Measurements from ENCODE around the gene SLC25A48.
A peak's percentile ranks its signal among the peaks of the same experiment; 100 is the strongest.

SLC25A48 gene, protein sequence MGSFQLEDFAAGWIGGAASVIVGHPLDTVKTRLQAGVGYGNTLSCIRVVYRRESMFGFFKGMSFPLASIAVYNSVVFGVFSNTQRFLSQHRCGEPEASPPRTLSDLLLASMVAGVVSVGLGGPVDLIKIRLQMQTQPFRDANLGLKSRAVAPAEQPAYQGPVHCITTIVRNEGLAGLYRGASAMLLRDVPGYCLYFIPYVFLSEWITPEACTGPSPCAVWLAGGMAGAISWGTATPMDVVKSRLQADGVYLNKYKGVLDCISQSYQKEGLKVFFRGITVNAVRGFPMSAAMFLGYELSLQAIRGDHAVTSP

DNA sequence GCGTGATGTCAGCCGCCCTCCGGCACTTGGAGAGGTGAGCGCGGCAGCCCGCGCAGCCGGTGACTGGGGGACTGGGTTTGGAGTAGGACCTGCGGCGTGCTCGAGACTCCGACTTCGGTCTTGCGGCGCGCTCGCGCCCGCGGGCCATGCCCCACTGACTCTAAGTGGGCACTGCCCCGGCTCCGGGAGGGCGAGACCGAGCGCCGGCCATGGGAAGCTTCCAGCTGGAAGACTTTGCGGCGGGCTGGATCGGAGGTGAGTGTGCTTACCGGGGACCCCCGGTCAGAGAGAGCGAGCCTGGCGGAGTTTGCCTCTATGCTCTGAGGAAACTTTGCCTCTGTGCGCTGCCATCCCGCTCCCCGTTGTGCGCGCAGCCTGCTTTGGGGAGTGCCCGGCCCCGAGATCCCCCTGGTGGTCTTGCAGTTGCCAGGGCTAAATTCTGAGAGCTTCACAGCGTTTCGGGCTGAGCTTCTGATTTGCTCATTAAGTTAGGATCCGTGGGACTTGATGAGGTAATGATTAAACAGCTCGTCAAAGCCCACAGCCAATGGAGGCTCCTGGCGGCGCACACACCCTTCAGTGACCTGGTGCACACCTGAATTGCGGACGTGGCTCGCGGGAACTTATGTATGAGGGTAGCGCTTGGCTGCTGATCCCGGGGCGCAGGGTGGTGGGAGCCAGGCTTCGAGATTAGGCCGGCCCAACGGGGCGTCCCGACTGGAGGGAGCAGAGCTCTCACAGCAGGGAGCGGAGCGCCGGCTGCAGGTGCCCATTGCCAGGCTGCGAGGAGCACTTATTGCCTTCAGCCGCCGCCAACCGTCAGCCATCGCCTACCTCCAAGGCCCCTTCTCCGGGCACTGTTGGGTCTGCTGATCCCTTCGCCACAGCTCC, at the start of gene SLC25A48:
SLC25A48 (plus strand) TSS at position 25 of the 891 bp plus-strand sequence; CDS start at position 210, 185 bp downstream.
- DNase-seq (peak; percentile 34 to 35), ATAC-seq (peak; percentile 78)
- peaks cover 10 to 25% of the 10 kb centered on the region in 2 donors for H3K9me3 Mint-ChIP-seq
- peaks cover 81% of the 10 kb centered on the region for H3K27me3 Mint-ChIP-seq
- peaks cover 15% of the 10 kb centered on the region for H3K4me1 Mint-ChIP-seq
- H3K4me3 Mint-ChIP-seq, result peak within 1 kb of the TSS in 1 of 2 donors; percentile 50
- H3K27ac Mint-ChIP-seq, result peak within 1 kb of the TSS in 1 of 2 donors; percentile 16

- DNase-seq (no peak), ATAC-seq (peak; percentile 37)
- Mint-ChIP-seq H3K4me3 (no peak overlapping the region), H3K9me3 (peaks cover 0 to 6% of the 10 kb centered on the region in 2 donors), H3K27ac (no peak overlapping the region), H3K27me3 (peaks cover 16% of the 10 kb centered on the region), H3K4me1 (no peaks in the 10 kb centered on the region)
Measured at GRCh38 chr5:135800656-135801055, 33.8 kb upstream of the SLC25A48 start.

DNA sequence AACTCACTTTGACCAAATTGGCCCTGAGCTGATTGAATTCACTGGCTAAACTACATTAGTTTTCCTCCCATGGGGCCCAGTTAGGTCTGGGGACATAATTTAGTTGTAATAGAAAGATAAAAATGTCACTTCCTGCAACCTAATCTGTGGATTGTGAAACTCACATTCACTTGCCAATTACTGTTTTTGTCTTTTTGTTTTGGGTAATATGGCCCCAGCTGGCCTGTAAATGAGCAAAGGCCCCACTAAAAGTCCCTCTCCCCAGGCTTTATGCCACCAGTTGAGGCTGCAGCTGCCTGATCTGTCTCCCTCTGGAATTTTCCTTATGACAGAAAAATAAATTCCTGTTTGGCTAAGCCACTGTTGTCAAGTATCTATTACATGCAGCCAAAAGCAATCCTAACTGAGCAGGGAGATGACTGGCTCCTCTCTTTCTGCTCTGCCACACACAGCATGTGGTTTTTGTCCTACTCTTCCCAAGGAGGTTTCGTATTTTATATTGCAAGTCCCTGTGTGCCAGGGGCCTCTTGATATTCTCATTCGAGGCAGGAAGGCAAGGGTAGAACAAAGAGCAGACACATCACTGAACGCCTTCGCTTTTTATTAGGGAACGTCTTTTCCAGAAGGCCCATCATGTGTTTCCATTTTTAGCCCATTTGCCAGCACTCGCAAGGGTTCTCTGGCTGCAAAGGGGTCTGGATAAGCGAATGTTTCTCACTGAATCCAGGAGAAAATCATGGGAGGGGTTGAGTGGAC, 24.1 kb upstream of the SLC25A48 start:
- Mint-ChIP-seq H3K27me3 (peaks cover 20% of the 10 kb centered on the region), H3K4me3 (no peak overlapping the region)

DNA sequence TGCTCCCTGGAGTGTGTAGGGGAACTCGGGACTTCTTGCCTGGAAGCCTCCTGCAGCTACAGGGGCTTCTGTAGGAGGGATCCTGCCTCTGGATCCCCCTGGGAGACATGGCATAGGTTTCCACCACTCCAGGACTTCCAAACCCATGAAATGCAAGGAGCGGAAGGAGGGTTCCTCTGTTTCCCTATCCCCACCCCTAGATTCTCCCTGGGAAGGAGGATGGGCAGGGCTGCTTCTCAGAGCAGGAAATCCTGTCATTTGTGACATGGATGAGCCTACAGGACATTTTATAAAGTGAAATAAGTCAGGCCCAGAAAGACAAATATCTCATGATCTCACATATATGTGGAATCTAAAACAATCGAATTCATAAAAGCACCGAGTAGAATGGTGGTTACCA, 23.5 kb upstream of the SLC25A48 start:
- DNase-seq (no peak), ATAC-seq (no peak)
- Mint-ChIP-seq H3K4me1 (no peaks in the 10 kb centered on the region), H3K4me3 (no peak overlapping the region), H3K27ac (no peak overlapping the region), H3K9me3 (no peaks in the 10 kb centered on the region), H3K27me3 (peaks cover 20% of the 10 kb centered on the region)

More for the DNA sequence above, 24.1 kb upstream of the SLC25A48 start:
- Mint-ChIP-seq H3K4me1 (no peaks in the 10 kb centered on the region), H3K9me3 (no peaks in the 10 kb centered on the region), H3K27ac (no peak overlapping the region)
- no peak for ATAC-seq
- no peak for DNase-seq

DNA sequence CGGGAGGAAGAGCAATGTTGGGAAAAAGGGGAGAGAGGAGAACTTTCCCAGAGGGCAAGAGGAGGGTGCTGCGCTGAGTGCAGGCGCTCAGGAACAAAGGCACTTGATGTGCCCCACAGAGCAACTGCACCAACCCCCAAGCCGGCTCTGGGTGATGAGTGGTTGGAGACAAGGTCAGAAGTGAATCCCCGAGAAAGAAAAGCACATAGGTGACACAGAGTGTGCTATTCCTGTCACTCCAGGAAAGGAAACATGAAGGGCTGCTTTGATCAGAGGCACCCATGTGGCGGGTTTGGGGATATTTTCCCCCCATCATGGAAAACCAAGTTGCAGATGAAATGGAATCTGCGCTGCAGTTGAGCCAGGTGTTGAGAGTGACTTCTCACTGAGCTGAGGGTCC, 20.7 kb upstream of the SLC25A48 start:
- no peaks in the 10 kb centered on the region for H3K9me3 Mint-ChIP-seq
- H3K4me3 Mint-ChIP-seq, result no peak overlapping the region
- no peak overlapping the region for H3K27ac Mint-ChIP-seq
- ATAC-seq (no peak), DNase-seq (no peak)
- no peaks in the 10 kb centered on the region for H3K4me1 Mint-ChIP-seq
- peaks cover 29% of the 10 kb centered on the region for H3K27me3 Mint-ChIP-seq

GRCh38 chr5:135814316-135814715, 20.1 kb upstream of the SLC25A48 start:
- H3K27ac Mint-ChIP-seq, result no peak overlapping the region
- H3K9me3 Mint-ChIP-seq, result no peaks in the 10 kb centered on the region
- no peaks in the 10 kb centered on the region for H3K4me1 Mint-ChIP-seq
- H3K4me3 Mint-ChIP-seq, result no peak overlapping the region
- H3K27me3 Mint-ChIP-seq, result peaks cover 30% of the 10 kb centered on the region
- DNase-seq (no peak), ATAC-seq (no peak)

DNA sequence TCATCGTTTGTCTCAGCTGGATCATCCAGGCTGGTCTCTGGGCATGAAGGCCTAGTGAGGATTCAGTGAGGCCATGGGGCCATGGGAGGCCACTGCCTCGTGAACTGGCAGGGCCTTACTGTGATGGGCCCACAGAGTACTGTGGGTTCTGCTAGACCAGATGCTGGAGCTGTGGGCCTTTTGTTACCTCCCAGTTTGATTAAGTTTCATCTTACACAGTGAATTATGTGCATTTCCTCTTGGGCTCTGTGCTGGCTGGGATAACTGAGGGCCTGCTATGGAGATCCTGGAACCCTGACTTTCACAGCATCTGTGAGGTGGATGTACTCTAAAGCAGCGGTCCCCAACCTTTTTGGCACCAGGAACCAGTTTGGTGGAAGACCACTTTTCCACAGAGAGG, 19.7 kb upstream of the SLC25A48 start:
- H3K9me3 Mint-ChIP-seq, result no peaks in the 10 kb centered on the region
- peaks cover 30% of the 10 kb centered on the region for H3K27me3 Mint-ChIP-seq
- no peaks in the 10 kb centered on the region for H3K4me1 Mint-ChIP-seq
- H3K4me3 Mint-ChIP-seq, result no peak overlapping the region
- DNase-seq, result no peak
- H3K27ac Mint-ChIP-seq, result no peak overlapping the region
- no peak for ATAC-seq

DNA sequence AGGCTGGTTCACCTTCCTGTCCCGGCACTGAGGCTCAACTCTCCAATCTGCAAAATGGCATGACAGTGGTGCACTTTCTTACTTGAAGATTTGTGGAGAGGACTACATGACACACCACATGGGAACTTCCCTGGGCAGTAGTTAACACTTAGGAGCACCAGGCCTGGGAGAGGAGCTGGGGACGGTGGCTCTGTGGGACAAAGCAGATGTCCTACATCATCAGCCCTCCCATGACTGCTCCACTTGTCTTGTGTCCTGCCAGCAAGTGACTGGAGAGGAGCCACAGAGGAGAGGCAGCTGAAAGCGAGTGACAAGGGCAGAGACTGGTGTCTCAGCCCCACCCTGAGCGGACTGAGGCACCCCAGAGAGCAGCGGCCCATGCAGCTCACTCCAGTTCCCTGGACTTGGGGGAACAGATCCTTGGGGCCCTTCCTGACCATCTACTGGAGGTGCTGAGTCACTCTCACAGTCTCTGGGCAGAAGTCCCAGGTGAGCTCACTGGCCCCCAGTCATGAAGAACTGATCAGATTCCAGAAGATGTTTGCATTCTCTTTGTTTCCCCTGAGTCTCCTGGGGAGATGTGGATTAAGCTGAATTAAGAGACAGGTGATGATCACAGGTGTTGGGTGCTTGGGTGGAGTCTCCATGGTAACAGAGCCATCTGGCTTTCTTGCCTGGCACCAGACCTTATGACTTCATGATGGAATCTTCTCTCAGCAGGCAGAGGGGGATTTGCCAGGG, 13.2 kb upstream of the SLC25A48 start:
- Mint-ChIP-seq H3K4me3 (no peak overlapping the region), H3K4me1 (no peaks in the 10 kb centered on the region), H3K27ac (peak overlapping the region in 1 of 2 donors; percentile 16), H3K9me3 (no peaks in the 10 kb centered on the region), H3K27me3 (peaks cover 10% of the 10 kb centered on the region)
- no peak for DNase-seq
- no peak for ATAC-seq

DNA sequence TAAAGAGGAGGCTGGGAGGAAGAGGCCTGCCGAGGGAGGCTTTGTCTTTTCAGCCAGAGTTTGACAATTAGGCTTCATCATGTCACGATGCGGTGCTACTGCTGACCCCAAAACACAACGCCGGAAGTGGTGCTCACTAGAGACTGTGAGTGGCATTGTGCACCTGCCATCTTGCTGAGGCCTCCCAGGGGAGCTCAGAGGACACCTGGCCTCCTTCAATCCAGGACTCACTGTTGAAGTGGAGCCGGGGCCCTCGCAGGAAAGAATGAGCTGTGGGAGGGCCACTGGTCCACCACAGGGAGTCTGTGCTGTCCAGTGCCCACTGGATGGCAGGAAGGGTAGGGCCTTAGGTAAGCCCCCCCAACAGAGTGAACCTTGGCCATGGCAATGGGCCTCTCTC, 12.7 kb upstream of the SLC25A48 start:
- H3K4me1 Mint-ChIP-seq, result no peaks in the 10 kb centered on the region
- no peak for ATAC-seq

GRCh38 chr5:135822286-135822685, 12.2 kb upstream of the SLC25A48 start:
- no peaks in the 10 kb centered on the region for H3K4me1 Mint-ChIP-seq
- H3K4me3 Mint-ChIP-seq, result no peak overlapping the region
- H3K9me3 Mint-ChIP-seq, result no peaks in the 10 kb centered on the region
- no peak for ATAC-seq
- no peak for DNase-seq
- peaks cover 10% of the 10 kb centered on the region for H3K27me3 Mint-ChIP-seq
- no peak overlapping the region for H3K27ac Mint-ChIP-seq

More for the DNA sequence above, 12.7 kb upstream of the SLC25A48 start:
- DNase-seq, result no peak
- Mint-ChIP-seq H3K27me3 (peaks cover 10% of the 10 kb centered on the region), H3K27ac (no peak overlapping the region), H3K9me3 (no peaks in the 10 kb centered on the region), H3K4me3 (no peak overlapping the region)

GRCh38 chr5:135822959-135823358, 11.5 kb upstream of the SLC25A48 start:
- ATAC-seq, result no peak
- no peaks in the 10 kb centered on the region for H3K9me3 Mint-ChIP-seq

DNA sequence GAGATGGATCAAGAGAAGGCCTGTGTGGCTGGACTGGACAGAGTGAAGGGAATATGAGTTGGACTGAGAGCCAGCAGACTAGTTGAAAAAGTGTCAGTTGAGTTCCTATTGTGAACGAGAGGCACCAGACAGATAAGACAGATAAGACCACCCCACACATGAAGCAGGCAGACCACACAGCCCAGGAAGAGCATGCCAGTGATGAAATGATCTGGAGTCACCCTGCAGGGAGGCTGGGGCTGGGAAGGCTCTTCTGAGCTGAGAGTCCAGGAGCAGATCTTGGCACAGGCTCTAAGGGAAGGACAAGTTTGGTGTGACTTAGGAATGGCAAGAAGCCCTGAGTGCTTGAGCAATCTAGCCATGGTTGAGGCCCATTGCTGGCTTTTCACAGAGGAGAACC, 10.6 kb upstream of the SLC25A48 start:
- Mint-ChIP-seq H3K4me3 (no peak overlapping the region), H3K4me1 (no peaks in the 10 kb centered on the region), H3K27me3 (no peaks in the 10 kb centered on the region), H3K9me3 (no peaks in the 10 kb centered on the region), H3K27ac (no peak overlapping the region)
- ATAC-seq (no peak), DNase-seq (no peak)

More at GRCh38 chr5:135822959-135823358, 11.5 kb upstream of the SLC25A48 start:
- no peaks in the 10 kb centered on the region for H3K4me1 Mint-ChIP-seq
- H3K27ac Mint-ChIP-seq, result no peak overlapping the region
- DNase-seq, result no peak
- H3K27me3 Mint-ChIP-seq, result peaks cover 9% of the 10 kb centered on the region
- no peak overlapping the region for H3K4me3 Mint-ChIP-seq

DNA sequence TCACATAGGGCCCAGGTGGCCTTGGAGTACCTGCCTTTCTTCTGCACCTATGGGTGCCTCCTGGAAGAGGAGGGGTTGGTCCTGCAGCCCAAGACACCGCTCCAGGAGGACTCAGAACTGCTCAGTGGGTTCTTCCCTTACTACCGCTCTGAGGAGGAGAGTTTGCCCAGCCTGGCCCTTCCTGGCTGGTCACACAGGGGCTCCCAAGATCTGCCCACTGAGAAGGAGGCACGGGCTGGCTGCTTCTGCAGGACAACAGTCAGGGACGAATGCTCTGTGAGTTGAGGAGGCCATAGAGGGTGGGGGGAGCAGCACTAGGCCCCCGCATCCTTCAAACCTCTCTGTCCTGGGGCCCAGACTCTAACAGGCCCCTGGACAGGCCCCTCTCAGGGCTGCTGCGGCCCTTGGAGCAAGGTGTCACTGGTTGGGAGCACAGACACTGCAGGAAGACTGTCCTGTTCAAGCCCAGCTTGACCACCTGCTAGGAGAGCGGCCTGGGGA, 9.9 kb upstream of the SLC25A48 start:
- Mint-ChIP-seq H3K9me3 (no peaks in the 10 kb centered on the region), H3K27me3 (no peaks in the 10 kb centered on the region), H3K4me1 (no peaks in the 10 kb centered on the region), H3K27ac (no peak overlapping the region), H3K4me3 (no peak overlapping the region)
- DNase-seq (no peak), ATAC-seq (peak; percentile 14)

DNA sequence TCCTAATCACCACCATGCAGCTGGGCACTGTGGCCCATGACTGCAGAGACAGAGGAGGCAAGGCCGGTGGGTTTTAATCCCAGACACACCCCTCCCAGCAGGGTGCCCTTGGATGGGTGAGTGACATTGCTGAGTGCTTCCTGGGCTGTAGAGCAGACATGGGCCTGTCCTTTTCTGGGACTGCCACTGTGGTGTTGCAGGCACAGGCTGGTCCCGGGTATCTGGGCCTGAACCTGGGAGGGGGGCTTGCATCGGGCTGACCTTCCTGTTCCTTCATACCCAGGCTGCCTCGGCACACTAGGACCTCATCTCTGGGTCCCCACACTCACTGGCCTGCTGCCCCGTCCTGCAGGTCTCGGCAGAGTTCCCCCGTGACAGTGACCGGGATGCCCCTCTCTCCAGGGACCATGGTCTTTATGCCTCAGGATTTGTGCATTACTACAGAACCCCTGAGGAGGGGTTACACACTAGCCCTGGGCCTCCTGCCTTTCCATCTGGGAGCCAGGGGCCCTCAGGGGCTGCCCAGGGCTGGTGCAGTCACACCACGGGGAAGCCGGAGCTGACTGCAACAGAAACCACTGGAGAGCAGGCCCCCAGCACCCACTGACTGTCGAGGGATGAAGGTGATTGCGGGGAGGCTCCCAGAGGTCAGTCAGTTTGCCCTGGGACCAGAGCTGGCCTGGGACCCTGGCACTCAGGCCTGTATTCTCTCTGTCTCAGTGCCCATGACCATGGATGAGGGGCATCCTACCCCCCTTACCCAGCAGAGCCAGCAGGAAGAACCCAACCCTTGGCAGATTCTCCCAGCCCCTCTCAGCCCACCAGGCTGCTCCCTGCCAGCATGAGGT, 8.9 kb upstream of the SLC25A48 start:
- Mint-ChIP-seq H3K27me3 (peaks cover 9% of the 10 kb centered on the region), H3K27ac (no peak overlapping the region), H3K9me3 (no peaks in the 10 kb centered on the region), H3K4me3 (no peak overlapping the region), H3K4me1 (no peaks in the 10 kb centered on the region)
- ATAC-seq (no peak), DNase-seq (no peak)

Measured in stimulated activated naive CD8-positive, alpha-beta T cell treated with anti-CD3 and anti-CD28 coated beads, Interleukin-15, amount 100 ng/mL, for 72 hours (primary cell).